AG10803 (cell line): ENCODE results near the gene NCKAP5.
A peak's percentile ranks its signal among the peaks of the same experiment; 100 is the strongest.

Source experiments
- DNase-seq: peaks from one replicate; pipeline ENCODE4 v3.0.0; 2010; ENCODE audit warnings: low read depth
- H3K4me3 ChIP-seq: 2 replicates; pipeline ENCODE4 v1.5.1; 2011; ENCODE audit warnings: mild to moderate bottlenecking, low read length, control low read depth
- CTCF ChIP-seq: conservative IDR thresholded peaks from 2 replicates; pipeline ENCODE4 v1.5.1; 2011; ENCODE audit warnings: mild to moderate bottlenecking, low read length, control low read depth, inconsistent platforms

NCKAP5 gene

DNA sequence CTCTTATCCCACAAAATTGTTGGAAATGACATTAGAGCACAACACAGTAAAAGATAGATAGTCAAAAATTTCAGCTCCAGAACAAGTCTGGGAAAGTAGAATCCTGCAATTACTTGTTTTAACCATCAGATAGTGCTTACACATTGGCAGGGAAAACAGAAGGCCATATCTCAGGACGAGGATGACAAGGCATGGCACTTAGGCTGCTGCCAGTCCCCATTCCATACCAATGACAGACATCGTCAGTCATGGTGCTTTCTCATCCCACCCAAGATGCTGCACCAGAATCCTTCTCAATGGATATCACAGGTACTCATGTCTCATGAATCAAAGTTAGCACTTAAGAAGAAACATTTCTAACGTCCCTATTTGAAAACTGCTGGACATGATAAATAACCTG is 187.3 kb downstream of the NCKAP5 start:
- no peak overlapping the region for H3K4me3 ChIP-seq
- no peak for TF ChIP-seq CTCF
- no peak for DNase-seq

- peak; percentile 77 for DNase-seq
- TF ChIP-seq CTCF, result no peak
- H3K4me3 ChIP-seq, result no peak overlapping the region
These were observed 189.2 kb downstream of the NCKAP5 start for GRCh38 chr2:133378928-133379549.

GRCh38 chr2:133378386-133378785 is 189.9 kb downstream of the NCKAP5 start:
- DNase-seq, result no peak
- H3K4me3 ChIP-seq, result no peak overlapping the region
- TF ChIP-seq CTCF, result no peak

GRCh38 chr2:133377599-133377998 is 190.7 kb downstream of the NCKAP5 start:
- no peak overlapping the region for H3K4me3 ChIP-seq
- TF ChIP-seq CTCF, result no peak
- DNase-seq, result no peak

DNA sequence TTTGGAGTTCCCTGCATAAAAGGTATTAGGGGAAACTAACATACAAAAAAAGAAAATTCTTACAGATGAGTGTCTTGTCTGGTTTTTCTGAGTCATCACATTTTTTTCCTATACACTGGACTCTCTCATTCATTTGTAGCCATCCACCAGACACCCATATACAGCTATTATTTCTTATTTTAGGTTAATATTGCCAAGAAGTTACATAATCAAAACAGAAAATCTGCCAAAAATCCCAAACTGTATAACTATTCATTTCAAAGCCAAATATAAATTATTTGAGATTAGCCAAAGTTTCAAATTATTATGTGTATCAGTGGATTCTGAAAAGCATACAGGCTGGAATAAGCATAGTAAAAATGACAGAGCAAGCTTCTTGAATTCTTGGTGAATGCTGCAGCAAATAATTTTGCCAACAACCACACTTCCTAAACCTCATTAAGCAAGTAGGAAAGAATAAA is 191.2 kb downstream of the NCKAP5 start:
- no peak for TF ChIP-seq CTCF
- H3K4me3 ChIP-seq, result no peak overlapping the region
- peak; percentile 84 for DNase-seq

- TF ChIP-seq CTCF, result no peak
These were observed 193.5 kb downstream of the NCKAP5 start for GRCh38 chr2:133374781-133375180.

DNA sequence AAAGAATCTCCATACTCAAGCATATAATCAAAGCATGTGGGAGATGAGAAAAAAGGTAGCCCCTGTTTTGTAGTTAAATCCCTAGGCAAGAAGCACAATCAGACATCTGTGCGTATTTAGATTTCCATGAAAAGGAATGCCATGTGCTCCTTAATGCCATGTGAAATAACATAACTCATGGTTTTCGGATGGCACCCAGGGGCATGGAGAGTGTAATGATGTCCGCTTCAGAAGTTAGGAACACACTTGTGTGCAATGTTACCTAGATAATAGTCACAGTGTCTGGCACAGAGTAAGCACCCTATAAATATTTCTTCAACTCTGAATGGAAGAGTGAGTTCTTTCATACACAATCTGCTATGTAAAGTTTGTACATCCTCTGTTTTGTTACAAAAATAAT is 197.0 kb downstream of the NCKAP5 start:
- no peak overlapping the region for H3K4me3 ChIP-seq
- no peak for TF ChIP-seq CTCF
- DNase-seq, result no peak

More at GRCh38 chr2:133374781-133375180, 193.5 kb downstream of the NCKAP5 start:
- DNase-seq, result no peak
- no peak overlapping the region for H3K4me3 ChIP-seq
